Pancreas (tissue), 10 donors: ENCODE measurements around the gene ZFAND5. TPM values are rescaled to one million over a fixed set of nuclear protein-coding genes. Genes with fewer than 3 reads are reported as not detected.
A peak's percentile ranks its signal among the peaks of the same experiment; 100 is the strongest.

Experiments
- ATAC-seq, 4 donors: fragments of 200-7000 bp; cut with Tn5 transposase; one replicate each; pipeline versions ENCODE4 v1.8.0 to v1.9.1; 2020; ENCODE audit warnings: mild to moderate bottlenecking in 4 of 4, moderate library complexity in 4 of 4
- DNase-seq, 6 donors: peaks; one replicate each; pipeline ENCODE4 v3.0.0-alpha.2; 2020
- FAIRE-seq: peaks from 2 replicates; lab custom pipeline; 2012; peaks lifted over from hg19 to GRCh38; lab: Jason Lieb, UNC
- H3K27ac ChIP-seq, 4 donors: fragments of 200-600 bp; sonication (generic); 1 replicate in 3 of 4; 2 replicates in 1 of 4; pipeline versions ENCODE4 v1.5.0 to v1.8.0; 2020
- H3K27me3 ChIP-seq, 4 donors: fragments of 200-600 bp; one replicate each; pipeline ENCODE4 v1.8.0; 2021
- H3K36me3 ChIP-seq, 3 donors: fragments of 200-600 bp; sonication (generic) in 1 of 3; one replicate each; pipeline versions ENCODE4 v1.5.0 to v1.8.0; 2020 to 2021
- H3K4me1 ChIP-seq, 3 donors: fragments of 200-600 bp; one replicate each; pipeline ENCODE4 v1.8.0; 2021
- H3K4me3 ChIP-seq, 4 donors: fragments of 200-600 bp; sonication (generic) in 2 of 4; one replicate each; pipeline versions ENCODE4 v1.5.0 to v1.8.0; 2020 to 2021
- H3K9me3 ChIP-seq, 4 donors: fragments of 200-600 bp; one replicate each; pipeline ENCODE4 v1.8.0; 2021
- WGBS, 2 donors: extraction: QIAGEN DNeasy Blood & Tissue Kit; methylation state at CpG; one replicate each; pipeline ENCODE4 v1.1.7; 2013; 5-methylcytosine and 5-hydroxymethylcytosine counted together
- intact Hi-C, 3 donors: fragments of 100-400 bp; cut with DNase I; formaldehyde crosslinking; loops; one replicate each; pipeline versions ENCODE4 v1.11.1 to v1.14.2; 2022
- polyA plus RNA-seq, 2 donors: library from polyadenylated mRNA; stranded (reverse); fragments of 200-250 nt; gene quantifications; one replicate each; pipeline ENCODE4 v1.2.3, GENCODE V29; 2013
- total RNA-seq, 6 donors: library from RNA; stranded (reverse); fragmentation: NEBNext Ultra II Directional in 4 of 6; extraction: Animal tissue kit (Norgen Biotek cat#: 25700) in 4 of 6; gene quantifications; one replicate each; pipeline versions ENCODE4 v1.2.1 to v1.2.4, GENCODE V29; 2021 to 2023
- TF ChIP-seq, protein P1 (sequence below), 4 donors: fragments of 200-600 bp; sonication (generic) in 3 of 4; IDR thresholded peaks; one replicate each; pipeline versions ENCODE4 v1.5.0 to v1.8.0; 2021; ENCODE audit warnings: antibody characterized with exemption in 4 of 4
- donor health status: healthy with polysubstance abuse.
- donor health status: DM: no; HTN: no; CAD: no; lungs with moderate emphysema.
- donor health status: DM: no; HTN: no; CAD: no.
- donor health status: control.
- donor health status: control.
- donor health status: Bipolar disorder and iron deficiency.
- donor health status: DM: yes; HTN: yes; CAD: no.
- donor health status: DM: no; HTN: no; CAD: no.
- donor health status: DM: no; HTN: no; CAD: no.
- donor health status: DM: yes; HTN: yes; CAD: no.

The ZFAND5 gene
- total and polyA plus RNA-seq, 8 donors = 47.8 to 98.6 (median 70.8) TPM

- H3K9me3 ChIP-seq = no peaks in the 10 kb centered on the region
- H3K4me3 ChIP-seq = no peak overlapping the region
- ATAC-seq = no peak
- DNase-seq = no peak
- H3K27ac ChIP-seq = no peak overlapping the region
- H3K27me3 ChIP-seq = no peaks in the 10 kb centered on the region
- no peaks in the 10 kb centered on the region for H3K4me1 ChIP-seq
- FAIRE-seq = no peak
- 94 to 96% methylated on average over 2 of the region's 2 CpGs for WGBS, 2 donors
- TF ChIP-seq, protein P1, sequence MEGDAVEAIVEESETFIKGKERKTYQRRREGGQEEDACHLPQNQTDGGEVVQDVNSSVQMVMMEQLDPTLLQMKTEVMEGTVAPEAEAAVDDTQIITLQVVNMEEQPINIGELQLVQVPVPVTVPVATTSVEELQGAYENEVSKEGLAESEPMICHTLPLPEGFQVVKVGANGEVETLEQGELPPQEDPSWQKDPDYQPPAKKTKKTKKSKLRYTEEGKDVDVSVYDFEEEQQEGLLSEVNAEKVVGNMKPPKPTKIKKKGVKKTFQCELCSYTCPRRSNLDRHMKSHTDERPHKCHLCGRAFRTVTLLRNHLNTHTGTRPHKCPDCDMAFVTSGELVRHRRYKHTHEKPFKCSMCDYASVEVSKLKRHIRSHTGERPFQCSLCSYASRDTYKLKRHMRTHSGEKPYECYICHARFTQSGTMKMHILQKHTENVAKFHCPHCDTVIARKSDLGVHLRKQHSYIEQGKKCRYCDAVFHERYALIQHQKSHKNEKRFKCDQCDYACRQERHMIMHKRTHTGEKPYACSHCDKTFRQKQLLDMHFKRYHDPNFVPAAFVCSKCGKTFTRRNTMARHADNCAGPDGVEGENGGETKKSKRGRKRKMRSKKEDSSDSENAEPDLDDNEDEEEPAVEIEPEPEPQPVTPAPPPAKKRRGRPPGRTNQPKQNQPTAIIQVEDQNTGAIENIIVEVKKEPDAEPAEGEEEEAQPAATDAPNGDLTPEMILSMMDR (IDR thresholded peaks at IDR 0.05) = no peak
- H3K36me3 ChIP-seq = no peaks in the 10 kb centered on the region
- intact Hi-C loops = no loop called here
These were observed 38.4 kb downstream of the ZFAND5 start for GRCh38 chr9:72326641-72327040.

- WGBS, 2 donors = 76 to 79% methylated on average over 3 of the region's 3 CpGs
- DNase-seq (no peak), ATAC-seq (no peak), FAIRE-seq (no peak)
- no peaks in the 10 kb centered on the region for H3K4me1 ChIP-seq
- no peak overlapping the region for H3K27ac ChIP-seq
- H3K4me3 ChIP-seq = no peak overlapping the region
- TF ChIP-seq, protein P1 (IDR thresholded peaks at IDR 0.05) = no peak
- H3K27me3 ChIP-seq = no peaks in the 10 kb centered on the region
- intact Hi-C loops = no loop called here
- H3K36me3 ChIP-seq = no peaks in the 10 kb centered on the region
- H3K9me3 ChIP-seq = no peaks in the 10 kb centered on the region
These were observed 40.0 kb downstream of the ZFAND5 start for GRCh38 chr9:72324974-72325373.

- Histone ChIP-seq H3K4me3 (no peak overlapping the region), H3K4me1 (no peaks in the 10 kb centered on the region), H3K27me3 (no peaks in the 10 kb centered on the region), H3K36me3 (no peaks in the 10 kb centered on the region), H3K9me3 (no peaks in the 10 kb centered on the region), H3K27ac (no peak overlapping the region)
- DNase-seq (no peak), FAIRE-seq (no peak), ATAC-seq (no peak)
- TF ChIP-seq, protein P1 (IDR thresholded peaks at IDR 0.05) = no peak
- intact Hi-C loops = no loop called here
- WGBS, 2 donors = 58 to 67% methylated on average over 3 of the region's 3 CpGs
These were observed 42.3 kb downstream of the ZFAND5 start for GRCh38 chr9:72322678-72323077.

GRCh38 chr9:72322259-72322658 is 42.7 kb downstream of the ZFAND5 start:
- TF ChIP-seq, protein P1 (IDR thresholded peaks at IDR 0.05) = no peak

GRCh38 chr9:72315510-72316311 is 49.3 kb downstream of the ZFAND5 start:
- 15 to 16% methylated on average over 10 of the region's 10 CpGs for WGBS, 2 donors
- H3K4me1 ChIP-seq = peaks cover 0 to 18% (median 11%) of the 10 kb centered on the region in 3 donors
- intact Hi-C loops = no loop called here
- no peaks in the 10 kb centered on the region for H3K36me3 ChIP-seq
- DNase-seq (peak in 3 of 6 donors; percentile 18 to 39 (median 27)), FAIRE-seq (no peak), ATAC-seq (peak; percentile 68 to 82 (median 82))
- TF ChIP-seq, protein P1 (IDR thresholded peaks at IDR 0.05) = no peak
- H3K27ac ChIP-seq = peak overlapping the region; percentile 39 to 82 (median 60)
- no peak overlapping the region for H3K4me3 ChIP-seq
- no peaks in the 10 kb centered on the region for H3K27me3 ChIP-seq
- no peaks in the 10 kb centered on the region for H3K9me3 ChIP-seq

More at GRCh38 chr9:72322259-72322658, 42.7 kb downstream of the ZFAND5 start:
- Histone ChIP-seq H3K36me3 (no peaks in the 10 kb centered on the region), H3K4me1 (no peaks in the 10 kb centered on the region), H3K27ac (no peak overlapping the region), H3K4me3 (no peak overlapping the region), H3K9me3 (no peaks in the 10 kb centered on the region), H3K27me3 (no peaks in the 10 kb centered on the region)
- ATAC-seq (no peak), DNase-seq (no peak), FAIRE-seq (no peak)
- 78 to 85% methylated on average over 2 of the region's 2 CpGs for WGBS, 2 donors
- intact Hi-C loops = no loop called here
